ENCODE measurements around the gene PSMB1. TPM values are rescaled to one million over a fixed set of nuclear protein-coding genes. Genes with fewer than 3 reads are reported as not detected.

PSMB1 gene
- total and polyA plus RNA-seq, 2 donors (not counting 3 experiments of a cell fraction or from before 2014, with no cell fraction given), result 198 to 560 TPM

GRCh38 chr6:170516783-170517616 lies 36.1 kb downstream of the PSMB1 start:
- Histone ChIP-seq H3K4me2 (ENCODE audit: insufficient read depth, low read length) (no peak overlapping the region), H3K4me1 (ENCODE audit: control insufficient read depth, extremely low read depth, insufficient read depth, low read length) (no peaks in the 10 kb centered on the region), H4K20me1 (replicated peaks; ENCODE audit: control insufficient read depth, extremely low read depth, insufficient read depth, low read length) (no peaks in the 10 kb centered on the region), H3K27ac (ENCODE audit: insufficient read depth, low read depth, low read length) (no peak overlapping the region), H3K9me3 (replicated peaks; ENCODE audit: control insufficient read depth, insufficient read depth, low read length) (no peaks in the 10 kb centered on the region), H3K79me2 (ENCODE audit: control insufficient read depth, insufficient read depth, low read length) (no peaks in the 10 kb centered on the region), H2AFZ (ENCODE audit: low read depth, low read length) (peak overlapping the region; percentile 54), H3K4me3 (replicated peaks in 1 of 3; ENCODE audit: insufficient read depth in 1 of 3, low read depth in 1 of 3, low read length in 3 of 3) (no peak overlapping the region), H3K9me1 (replicated peaks; ENCODE audit: control insufficient read depth, extremely low read depth, insufficient read depth, low read length) (no peaks in the 10 kb centered on the region), H3K9ac (replicated peaks; ENCODE audit: extremely low read depth, insufficient read depth, low read length) (no peak overlapping the region), H3K27me3 (ENCODE audit: control insufficient read depth in 2 of 2, insufficient read depth in 2 of 2, low read length in 2 of 2) (peaks cover 2 to 7% of the 10 kb centered on the region in 2 experiments), H3K36me3 (ENCODE audit: control insufficient read depth in 2 of 2, extremely low read depth in 1 of 2, insufficient read depth in 2 of 2, low read length in 2 of 2) (no peaks in the 10 kb centered on the region)
- peak; percentile 91 for FAIRE-seq
- dilution Hi-C loops (cut with MboI; ENCODE audit: extremely low pct_ligation_motif_present, low sequenced_read_pairs), result no loop called here
- TF ChIP-seq MYC (IDR thresholded peaks at IDR 0.05; ENCODE audit: low read depth, low read length) (no peak), EZH2 (IDR thresholded peaks at IDR 0.05; ENCODE audit: borderline replicate concordance, low read depth, low read length, severe bottlenecking) (peak; percentile 1)
- TF ChIP-seq, protein P1, sequence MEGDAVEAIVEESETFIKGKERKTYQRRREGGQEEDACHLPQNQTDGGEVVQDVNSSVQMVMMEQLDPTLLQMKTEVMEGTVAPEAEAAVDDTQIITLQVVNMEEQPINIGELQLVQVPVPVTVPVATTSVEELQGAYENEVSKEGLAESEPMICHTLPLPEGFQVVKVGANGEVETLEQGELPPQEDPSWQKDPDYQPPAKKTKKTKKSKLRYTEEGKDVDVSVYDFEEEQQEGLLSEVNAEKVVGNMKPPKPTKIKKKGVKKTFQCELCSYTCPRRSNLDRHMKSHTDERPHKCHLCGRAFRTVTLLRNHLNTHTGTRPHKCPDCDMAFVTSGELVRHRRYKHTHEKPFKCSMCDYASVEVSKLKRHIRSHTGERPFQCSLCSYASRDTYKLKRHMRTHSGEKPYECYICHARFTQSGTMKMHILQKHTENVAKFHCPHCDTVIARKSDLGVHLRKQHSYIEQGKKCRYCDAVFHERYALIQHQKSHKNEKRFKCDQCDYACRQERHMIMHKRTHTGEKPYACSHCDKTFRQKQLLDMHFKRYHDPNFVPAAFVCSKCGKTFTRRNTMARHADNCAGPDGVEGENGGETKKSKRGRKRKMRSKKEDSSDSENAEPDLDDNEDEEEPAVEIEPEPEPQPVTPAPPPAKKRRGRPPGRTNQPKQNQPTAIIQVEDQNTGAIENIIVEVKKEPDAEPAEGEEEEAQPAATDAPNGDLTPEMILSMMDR (IDR thresholded peaks at IDR 0.05; ENCODE audit: extremely low read depth in 1 of 2, insufficient read depth in 1 of 2, low read depth in 1 of 2, low read length in 2 of 2), result peak; percentile 60 to 76
- ChIA-PET CTCF (interaction anchor here (0.6 to 3.4 kb wide), 50 partner anchors 9 to 1623 kb away, joined by 3 to 120 read pairs (median 4); partner anchors contain the start of genes DLL1, DYNLT2 and ERMARD), POLR2A (interaction anchor here (0.5 kb wide), 1 partner anchor 12 kb away, joined by 4 read pairs; no protein-coding TSS in a partner anchor)
- intact Hi-C loops (cut with micrococcal nuclease), result loop anchor here (1.0 to 10.0 kb wide), 7 partner anchors 210 to 1622 kb away; partner anchors contain the start of gene FAM120B
- no TSS peak for BruUV-seq (replicated peaks)
- peak; percentile 59 for DNase-seq (ENCODE audit: low read depth, low spot score)

- Histone ChIP-seq H3K4me3 (replicated peaks in 1 of 3; ENCODE audit: insufficient read depth in 1 of 3, low read depth in 1 of 3, low read length in 3 of 3) (no peak overlapping the region), H2AFZ (ENCODE audit: low read depth, low read length) (no peak overlapping the region), H3K79me2 (ENCODE audit: control insufficient read depth, insufficient read depth, low read length) (no peaks in the 10 kb centered on the region), H3K4me2 (ENCODE audit: insufficient read depth, low read length) (no peak overlapping the region), H3K4me1 (ENCODE audit: control insufficient read depth, extremely low read depth, insufficient read depth, low read length) (no peaks in the 10 kb centered on the region), H3K27ac (ENCODE audit: insufficient read depth, low read depth, low read length) (no peak overlapping the region), H3K36me3 (ENCODE audit: control insufficient read depth in 2 of 2, extremely low read depth in 1 of 2, insufficient read depth in 2 of 2, low read length in 2 of 2) (no peaks in the 10 kb centered on the region), H3K27me3 (ENCODE audit: control insufficient read depth in 2 of 2, insufficient read depth in 2 of 2, low read length in 2 of 2) (peaks cover 2 to 4% of the 10 kb centered on the region in 2 experiments), H3K9me1 (replicated peaks; ENCODE audit: control insufficient read depth, extremely low read depth, insufficient read depth, low read length) (no peaks in the 10 kb centered on the region), H3K9ac (replicated peaks; ENCODE audit: extremely low read depth, insufficient read depth, low read length) (no peak overlapping the region), H4K20me1 (replicated peaks; ENCODE audit: control insufficient read depth, extremely low read depth, insufficient read depth, low read length) (no peaks in the 10 kb centered on the region), H3K9me3 (replicated peaks; ENCODE audit: control insufficient read depth, insufficient read depth, low read length) (no peaks in the 10 kb centered on the region)
- ChIA-PET POLR2A (no interaction called here), CTCF (no interaction called here)
- intact Hi-C loops (cut with micrococcal nuclease) (loop anchor here (5.0 to 10.0 kb wide), 2 partner anchors 208 to 360 kb away; partner anchors contain the start of gene FAM120B), dilution Hi-C loops (cut with MboI; ENCODE audit: extremely low pct_ligation_motif_present, low sequenced_read_pairs) (no loop called here)
- no peak for FAIRE-seq
- no peak for DNase-seq (ENCODE audit: low read depth, low spot score)
- no TSS peak for BruUV-seq (replicated peaks)
- TF ChIP-seq, protein P2, sequence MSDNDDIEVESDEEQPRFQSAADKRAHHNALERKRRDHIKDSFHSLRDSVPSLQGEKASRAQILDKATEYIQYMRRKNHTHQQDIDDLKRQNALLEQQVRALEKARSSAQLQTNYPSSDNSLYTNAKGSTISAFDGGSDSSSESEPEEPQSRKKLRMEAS (IDR thresholded peaks at IDR 0.05; ENCODE audit: insufficient read depth, insufficient read length), result no peak
- TF ChIP-seq POLR2AphosphoS5 (IDR thresholded peaks at IDR 0.05; ENCODE audit: insufficient read depth, low read depth, low read length) (no peak), GATA2 (IDR thresholded peaks at IDR 0.05; ENCODE audit: insufficient read depth, insufficient read length, low read depth, low read length) (no peak), JUN (IDR thresholded peaks at IDR 0.05; ENCODE audit: borderline replicate concordance, insufficient read depth, insufficient read length, low read depth) (no peak), MYC (IDR thresholded peaks at IDR 0.05; ENCODE audit: low read depth, low read length) (no peak), POLR2A (IDR thresholded peaks at IDR 0.05; ENCODE audit: low read depth, low read length) (no peak), FOS (IDR thresholded peaks at IDR 0.05; ENCODE audit: borderline replicate concordance, insufficient read depth, low read length) (no peak), EZH2 (IDR thresholded peaks at IDR 0.05; ENCODE audit: borderline replicate concordance, low read depth, low read length, severe bottlenecking) (no peak)
- TF ChIP-seq, protein P1 (IDR thresholded peaks at IDR 0.05; ENCODE audit: extremely low read depth in 1 of 2, insufficient read depth in 1 of 2, low read depth in 1 of 2, low read length in 2 of 2), result no peak
Observed at GRCh38 chr6:170514908-170515307, 38.2 kb downstream of the PSMB1 start.
